GM18909 (cell line): Measurements from ENCODE around the gene KCNAB1.
"Not testable (repeated sequence)": the region's sequence is repeated elsewhere in the genome, so short reads cannot be mapped to it uniquely, and the experiment has no call there.

Experiments used
- ATAC-seq: cut with Tn5 transposase; IDR thresholded peaks from one replicate; pipeline ENCODE4 v1.9.1; 2021; ENCODE audit warnings: mild to moderate bottlenecking; ENCODE audit not compliant: unreplicated experiment, poor library complexity

The KCNAB1 gene

DNA sequence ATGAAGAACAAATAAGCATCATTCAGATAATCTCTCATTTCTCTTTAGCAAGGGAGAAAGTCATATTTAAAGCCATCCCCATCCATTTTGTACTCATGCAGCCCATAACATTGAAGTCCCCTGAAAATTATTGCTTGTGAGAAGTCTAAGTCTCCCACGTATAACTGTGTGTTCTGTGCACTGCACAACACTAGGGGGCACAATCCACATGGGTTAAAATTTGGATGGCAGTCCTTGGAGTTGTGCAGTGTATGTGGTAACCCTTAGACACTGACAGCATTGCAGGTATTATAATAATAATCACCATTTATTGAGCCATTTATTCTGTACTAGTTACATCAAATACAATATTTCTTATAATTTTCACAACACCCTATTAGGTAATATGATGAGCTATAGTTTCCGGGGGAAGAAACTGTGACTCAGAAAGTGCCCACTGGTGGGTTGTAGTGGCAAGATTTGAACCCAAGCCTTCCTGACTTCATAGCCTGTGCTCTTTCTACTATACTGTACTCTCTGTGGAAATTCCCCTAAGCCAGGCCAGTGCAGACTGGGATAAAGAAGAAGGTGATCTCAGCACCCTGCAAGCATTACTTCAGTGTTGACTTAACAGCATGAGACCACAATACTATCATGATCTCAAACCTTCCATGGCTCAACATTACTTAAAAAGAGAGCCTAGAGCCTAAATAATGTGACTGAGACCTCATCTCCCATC is 15.7 kb downstream of the KCNAB1 start:
- ATAC-seq: no peak

DNA sequence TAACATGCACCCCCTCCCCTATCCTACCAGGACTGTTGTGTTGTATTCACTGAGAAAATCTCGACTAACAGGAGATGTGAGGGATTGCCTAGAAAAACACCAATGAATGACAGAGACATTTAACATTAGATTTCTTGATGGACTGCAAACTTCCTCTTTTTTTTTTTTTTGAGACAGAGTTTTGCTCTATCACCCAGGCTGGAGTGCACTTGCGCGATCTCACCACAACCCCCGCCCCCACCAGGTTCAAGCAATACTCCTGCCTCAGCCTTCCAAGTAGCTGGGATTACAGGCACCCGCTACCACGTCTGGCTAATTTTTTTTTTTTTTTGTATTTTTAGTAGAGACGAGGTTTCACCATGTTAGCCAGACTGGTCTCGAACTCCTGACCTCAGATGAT is 17.0 kb downstream of the KCNAB1 start:
- ATAC-seq: not testable (repeated sequence)

DNA sequence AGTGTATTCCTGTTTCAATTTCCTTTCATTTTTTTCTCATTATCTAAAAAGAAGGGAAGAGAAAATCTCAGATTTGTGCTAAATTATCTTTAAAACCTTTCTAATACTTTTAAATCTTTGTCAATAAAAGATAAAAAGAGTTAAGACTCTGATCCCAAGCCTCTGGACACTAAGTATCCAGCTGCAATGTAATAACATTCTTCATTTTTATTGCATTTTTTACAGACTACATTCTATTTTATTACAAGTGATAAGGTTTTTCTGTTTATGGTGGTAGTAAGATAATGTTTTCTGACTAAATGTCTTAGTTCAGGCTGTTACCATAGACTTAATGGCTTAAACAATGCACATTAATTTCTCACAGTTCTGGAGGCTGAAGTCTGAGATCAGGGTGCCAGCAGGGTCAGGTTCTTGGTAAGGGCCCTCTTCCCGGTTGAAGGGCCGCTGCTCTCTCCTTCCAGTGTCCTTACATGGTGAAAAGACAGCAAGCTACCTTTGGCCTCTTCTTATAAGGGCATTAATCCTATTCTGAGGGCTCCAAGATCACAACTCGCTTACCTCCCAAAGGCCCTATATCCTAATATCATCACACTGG is 19.7 kb downstream of the KCNAB1 start:
- no peak for ATAC-seq

DNA sequence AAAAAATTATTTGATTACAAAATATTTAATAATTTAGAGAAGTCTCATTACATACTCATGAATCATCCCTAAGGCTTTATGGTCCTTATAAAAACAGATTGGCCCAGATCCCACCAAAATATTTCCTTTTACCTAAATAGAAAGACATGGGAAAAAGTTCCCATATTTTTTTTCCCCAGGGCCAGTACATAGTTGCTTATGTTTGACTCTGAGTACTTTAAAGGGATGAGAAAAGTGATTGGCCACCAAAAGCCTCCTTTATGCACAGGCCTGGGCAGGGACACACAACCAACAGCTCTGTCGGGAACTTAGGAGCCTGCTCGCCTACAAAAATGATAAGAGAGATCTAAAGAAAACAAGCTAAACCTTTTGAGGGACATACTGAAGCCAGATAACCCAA is 22.3 kb downstream of the KCNAB1 start:
- ATAC-seq: no peak

DNA sequence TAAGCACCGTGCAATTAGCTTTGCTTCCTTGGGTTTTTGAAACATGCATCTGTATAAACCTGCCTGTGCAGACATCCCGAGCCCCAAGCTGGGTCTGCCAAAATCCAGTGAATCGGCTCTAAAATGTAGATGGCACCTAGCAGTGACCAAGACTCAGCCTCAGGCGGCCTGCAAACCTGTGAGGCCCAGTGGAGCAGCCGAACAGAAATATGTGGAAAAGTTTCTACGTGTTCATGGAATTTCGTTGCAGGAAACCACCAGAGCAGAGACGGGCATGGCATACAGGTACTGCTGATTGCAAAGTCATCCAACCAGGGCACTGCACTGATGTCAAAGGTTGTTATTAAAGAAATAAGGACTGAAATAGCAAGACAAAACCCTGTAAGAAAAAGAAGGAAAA is 22.8 kb downstream of the KCNAB1 start:
- ATAC-seq: no peak

DNA sequence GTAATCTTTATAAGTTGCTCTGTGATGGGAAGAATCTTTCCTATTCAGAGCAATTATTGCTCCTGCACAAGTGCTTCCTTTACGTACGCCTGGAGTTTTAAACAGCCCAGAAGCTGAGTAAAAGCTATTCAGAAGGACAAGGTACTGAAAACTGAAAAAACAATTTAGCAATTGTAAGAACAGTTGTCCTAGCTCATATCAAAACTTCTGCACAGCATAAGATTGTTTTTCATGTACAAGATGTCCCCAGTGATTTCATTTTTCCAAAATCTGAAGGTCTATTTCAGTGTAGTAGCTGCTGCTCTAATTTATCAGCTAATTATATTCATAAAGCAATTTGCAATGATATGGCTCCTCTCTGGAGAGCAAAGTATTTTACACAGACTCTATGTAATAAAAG is 23.7 kb downstream of the KCNAB1 start:
- ATAC-seq: no peak

DNA sequence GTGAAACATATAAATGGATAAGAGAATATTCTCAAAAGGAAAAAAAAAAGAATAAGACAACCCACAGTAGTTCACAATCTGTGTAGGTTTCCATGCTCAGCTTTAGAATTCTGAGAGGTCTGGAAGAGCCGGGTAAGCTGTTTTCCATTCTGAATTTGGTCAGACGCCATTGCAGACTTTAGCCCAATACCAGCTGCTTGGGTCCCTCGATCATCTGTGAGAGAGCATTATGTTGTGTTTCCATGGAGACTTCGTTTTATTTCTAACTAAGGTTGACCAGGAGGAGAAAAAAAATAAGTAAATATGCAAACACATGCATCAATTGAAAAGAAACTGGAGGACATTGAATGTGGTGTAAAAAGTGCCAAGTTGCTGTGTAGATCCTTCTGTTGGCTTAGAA is 25.5 kb downstream of the KCNAB1 start:
- ATAC-seq: no peak

DNA sequence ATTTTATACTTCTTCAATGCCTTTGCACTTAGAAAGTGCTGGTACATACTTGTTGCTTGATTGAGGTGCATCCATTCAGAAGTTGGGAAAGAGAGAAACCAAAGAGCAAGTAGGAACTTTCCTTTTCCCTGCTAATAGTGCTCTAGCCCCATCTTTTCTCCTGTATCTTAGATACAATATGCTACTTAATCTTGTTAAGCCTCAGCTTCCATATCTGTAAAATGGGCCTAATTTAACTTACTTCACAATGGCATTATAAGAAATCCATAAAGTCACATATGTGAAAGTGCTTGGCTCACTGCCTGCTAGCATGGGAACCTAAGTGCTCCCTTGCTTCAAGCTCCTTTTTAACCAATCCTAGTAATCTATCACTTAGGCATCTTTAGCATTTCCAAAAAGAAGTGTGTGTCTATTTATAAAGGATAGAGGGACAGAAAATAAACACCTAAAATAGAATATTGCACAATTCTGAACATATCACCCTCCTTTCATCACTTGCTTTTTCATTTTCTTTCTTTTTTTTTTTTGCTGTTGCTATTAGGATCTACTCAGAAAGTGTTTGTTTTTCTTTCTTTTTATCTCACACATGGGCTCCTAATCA is 28.1 kb downstream of the KCNAB1 start:
- ATAC-seq: no peak

DNA sequence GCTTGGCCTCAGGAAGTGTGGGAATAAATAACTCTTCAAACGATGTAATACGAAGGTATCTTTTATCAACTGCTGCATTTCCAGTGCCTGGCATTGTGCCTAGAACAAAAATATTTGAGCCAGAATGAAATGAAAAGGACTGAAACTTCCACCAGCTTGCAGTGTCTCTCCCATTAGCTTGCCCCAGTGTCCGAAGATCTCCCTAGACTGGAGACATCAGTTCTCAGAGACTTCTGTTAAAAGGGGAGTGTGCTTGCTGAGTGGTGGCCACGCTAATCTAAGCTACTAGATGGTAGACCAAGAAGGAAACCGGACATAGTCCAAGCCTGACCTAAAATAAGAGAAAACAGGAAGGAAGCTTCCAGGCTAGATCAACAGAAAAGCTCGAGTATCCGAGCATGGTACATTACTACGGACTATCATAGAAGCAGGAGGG is 28.6 kb downstream of the KCNAB1 start:
- ATAC-seq: no peak

DNA sequence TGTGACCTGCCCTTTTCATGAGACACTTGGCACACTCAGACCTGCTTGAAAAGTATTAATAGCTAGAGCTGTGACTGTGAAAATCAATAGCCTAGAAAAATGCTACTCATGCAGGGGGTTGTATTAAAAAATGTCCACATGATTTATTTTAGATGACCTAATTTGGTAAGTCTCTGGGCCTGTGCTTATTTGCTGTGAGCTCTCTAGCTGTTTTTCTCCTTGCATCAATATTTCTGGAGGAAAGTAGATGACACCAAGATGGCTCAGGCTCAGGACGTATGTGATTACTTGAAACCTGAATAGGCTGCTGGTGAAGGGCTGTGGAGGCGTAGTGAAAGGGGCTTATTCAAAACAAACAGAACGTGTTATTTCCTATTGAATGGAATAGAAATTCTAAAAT is 29.5 kb downstream of the KCNAB1 start:
- no peak for ATAC-seq

DNA sequence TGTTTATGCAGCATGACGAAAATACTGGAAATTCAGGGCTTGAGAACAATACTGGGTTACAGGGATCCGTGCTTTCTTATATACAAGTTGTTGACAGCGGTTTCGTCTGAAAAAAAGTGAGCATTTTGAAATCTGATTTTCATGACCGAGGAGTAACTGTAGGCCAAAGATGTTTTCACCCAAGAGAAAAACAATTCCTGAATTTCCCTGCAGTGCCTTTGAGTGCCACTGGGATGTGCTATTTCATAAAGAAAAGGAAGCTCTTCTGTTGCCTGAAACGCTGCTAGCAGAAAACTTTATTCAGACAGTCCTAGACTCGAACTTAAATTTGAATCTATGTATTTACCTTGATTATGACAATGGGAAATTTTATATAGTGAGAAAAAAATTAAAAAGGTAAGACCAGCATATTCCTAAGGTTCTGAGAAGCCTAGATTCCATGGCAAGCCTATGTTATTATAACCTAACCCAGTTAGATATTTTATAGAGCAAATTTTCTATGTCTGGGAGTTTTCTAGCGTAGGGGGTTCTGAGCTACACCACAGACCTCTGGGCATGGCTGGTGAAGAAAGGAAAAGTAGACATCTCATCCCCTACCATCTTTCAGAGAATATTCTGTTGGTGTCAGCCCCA is 30.2 kb downstream of the KCNAB1 start:
- ATAC-seq: peak; percentile 61

DNA sequence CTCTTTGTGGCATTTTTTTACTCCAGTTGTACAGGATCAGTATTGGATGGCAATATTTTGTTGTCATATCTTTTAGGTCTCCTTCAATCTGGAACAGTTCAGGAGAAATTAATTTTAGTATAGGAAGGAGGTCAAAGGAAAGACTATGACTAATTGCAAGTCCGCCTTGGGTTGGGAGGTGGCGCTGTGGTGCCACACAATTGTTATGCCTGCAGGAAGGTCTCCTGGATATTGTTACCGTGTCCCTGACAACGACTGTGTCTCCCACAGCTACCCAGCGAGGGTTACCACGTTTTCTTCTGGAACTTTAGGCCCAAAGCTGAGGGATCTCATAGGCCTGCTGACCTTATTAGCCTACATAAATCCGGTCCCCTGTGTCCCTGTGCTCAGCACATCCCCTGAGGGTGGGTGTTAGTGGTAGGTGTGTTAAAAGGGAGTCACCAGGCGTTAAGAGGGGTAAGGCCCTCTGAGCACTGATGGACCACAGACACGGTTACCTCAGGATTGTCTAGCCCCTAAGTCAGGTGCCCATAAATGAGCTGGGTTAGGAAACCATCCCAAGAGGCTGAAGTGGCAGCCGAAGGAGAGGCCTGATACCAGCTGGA is 31.5 kb downstream of the KCNAB1 start:
- ATAC-seq: peak; percentile 57

DNA sequence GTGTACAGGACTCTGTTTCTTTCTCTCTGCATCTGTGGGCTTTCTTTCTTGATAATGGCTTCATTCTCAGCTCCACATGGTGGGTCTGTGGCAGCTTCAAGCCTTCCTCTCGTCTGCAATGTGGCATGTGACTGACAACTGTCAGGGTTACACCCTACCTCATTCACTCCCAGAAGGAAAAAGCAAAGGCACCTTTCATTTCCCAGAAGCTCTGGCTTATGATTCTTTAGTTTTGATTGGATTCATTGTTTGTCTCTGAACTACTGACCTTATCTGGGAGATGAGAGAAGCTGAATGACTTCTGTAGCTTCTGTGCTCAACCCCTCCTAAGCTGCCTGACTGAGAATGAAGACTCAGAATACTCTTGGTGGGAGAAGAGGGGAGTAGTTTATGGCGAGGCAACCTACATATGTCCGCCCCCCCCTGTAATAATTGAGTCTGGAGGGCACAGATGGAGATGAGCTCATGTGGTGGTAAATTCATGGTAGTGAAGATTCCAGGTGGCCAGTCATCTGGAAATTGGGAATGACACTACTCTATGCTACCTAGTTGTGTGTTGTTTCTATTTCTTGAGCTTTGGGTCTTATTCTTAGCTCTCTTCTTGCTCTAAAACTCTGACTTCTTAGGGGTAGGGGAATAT is 38.4 kb downstream of the KCNAB1 start:
- no peak for ATAC-seq

DNA sequence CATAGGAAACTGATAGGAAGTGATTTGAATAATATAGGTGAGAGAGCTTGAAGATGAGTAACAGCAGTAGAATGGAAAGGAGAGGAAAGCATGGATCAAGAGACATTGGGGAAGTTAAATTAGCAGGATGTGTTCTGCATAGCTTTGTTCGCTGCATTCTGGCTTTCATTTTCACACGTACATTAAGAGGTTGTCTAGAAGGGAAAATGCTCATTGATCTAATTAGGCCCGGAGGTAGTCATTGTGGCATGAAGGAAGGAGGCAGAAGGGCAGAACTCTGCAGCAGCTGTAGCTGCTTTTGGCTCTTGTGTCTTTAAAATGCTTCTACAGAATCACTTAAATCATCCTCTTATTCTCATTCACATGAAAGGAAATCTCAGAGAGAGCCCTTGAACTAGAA is 40.3 kb downstream of the KCNAB1 start:
- peak; percentile 82 for ATAC-seq

DNA sequence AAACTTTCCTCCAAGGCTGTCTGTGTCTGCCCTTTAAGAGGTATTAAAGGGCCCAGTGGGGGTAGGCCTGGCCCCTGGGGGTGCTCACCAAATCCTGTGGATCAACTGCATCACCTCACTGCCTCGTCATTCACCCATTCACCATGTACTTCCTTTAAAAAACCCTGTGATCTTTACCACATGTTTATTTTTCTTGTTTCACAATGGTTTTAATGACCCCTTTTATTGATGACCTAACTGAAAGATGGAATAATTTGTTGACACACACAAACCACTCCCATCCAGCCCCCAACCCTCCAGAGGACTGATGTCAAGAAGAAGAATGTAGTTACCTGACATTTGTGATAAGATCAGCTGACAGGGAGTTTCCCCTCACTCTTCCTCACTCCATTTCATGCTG is 40.8 kb downstream of the KCNAB1 start:
- ATAC-seq: no peak

DNA sequence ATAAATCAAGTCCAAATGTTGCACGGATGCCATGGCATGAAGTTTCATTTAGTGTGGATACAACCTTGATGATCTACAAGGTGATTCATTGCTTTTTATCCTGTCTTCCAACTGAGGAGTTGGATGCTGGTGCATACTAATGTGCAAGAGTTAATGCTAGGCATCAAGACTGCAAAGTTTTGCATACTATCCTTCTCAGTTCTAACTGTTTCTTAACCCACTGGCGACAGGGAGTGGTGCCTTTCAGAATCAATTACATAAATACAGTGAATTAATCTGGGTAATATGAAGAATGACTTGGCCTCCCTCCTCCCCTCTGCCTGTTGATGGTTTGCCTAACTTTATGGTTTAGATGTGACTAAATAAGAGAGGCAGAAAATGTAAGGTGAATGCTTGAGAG is 43.5 kb downstream of the KCNAB1 start:
- no peak for ATAC-seq

DNA sequence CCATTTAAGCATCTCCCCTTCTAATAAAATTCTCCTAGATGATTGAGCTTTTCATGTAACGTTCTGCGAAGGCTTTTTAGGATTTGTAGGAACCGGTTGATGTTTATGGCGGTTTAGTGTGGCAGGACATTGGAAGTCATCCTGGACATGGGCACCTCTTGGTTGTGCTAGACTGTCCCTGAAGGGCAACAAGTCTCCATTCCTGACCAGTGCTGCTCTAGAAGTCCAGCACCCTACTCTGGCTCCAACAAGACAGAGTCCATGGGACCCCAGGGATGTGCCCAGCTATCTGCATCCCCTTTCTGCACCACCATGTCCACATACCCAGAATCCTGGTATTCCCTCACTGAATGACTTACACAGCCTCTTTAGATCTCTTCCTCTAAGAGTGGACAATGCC is 46.4 kb downstream of the KCNAB1 start:
- no peak for ATAC-seq

DNA sequence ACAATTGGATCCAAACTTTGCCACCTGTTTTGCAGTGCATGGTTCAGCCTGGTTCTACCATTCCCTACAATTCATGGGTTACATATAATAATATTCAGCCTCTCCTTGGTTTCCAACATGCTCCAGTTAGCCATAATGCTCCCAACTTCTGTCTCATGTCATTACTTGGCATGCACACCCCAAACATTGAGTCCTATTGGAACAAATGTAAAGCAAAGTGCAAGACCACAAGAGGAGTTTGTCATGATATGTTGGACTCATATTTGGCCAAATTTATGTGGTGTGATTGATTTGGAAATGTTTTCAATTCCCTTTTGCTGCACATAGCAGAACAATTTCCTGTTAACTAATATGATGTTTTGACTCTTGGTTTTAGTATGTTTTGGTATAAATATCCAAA is 50.2 kb downstream of the KCNAB1 start:
- no peak for ATAC-seq

DNA sequence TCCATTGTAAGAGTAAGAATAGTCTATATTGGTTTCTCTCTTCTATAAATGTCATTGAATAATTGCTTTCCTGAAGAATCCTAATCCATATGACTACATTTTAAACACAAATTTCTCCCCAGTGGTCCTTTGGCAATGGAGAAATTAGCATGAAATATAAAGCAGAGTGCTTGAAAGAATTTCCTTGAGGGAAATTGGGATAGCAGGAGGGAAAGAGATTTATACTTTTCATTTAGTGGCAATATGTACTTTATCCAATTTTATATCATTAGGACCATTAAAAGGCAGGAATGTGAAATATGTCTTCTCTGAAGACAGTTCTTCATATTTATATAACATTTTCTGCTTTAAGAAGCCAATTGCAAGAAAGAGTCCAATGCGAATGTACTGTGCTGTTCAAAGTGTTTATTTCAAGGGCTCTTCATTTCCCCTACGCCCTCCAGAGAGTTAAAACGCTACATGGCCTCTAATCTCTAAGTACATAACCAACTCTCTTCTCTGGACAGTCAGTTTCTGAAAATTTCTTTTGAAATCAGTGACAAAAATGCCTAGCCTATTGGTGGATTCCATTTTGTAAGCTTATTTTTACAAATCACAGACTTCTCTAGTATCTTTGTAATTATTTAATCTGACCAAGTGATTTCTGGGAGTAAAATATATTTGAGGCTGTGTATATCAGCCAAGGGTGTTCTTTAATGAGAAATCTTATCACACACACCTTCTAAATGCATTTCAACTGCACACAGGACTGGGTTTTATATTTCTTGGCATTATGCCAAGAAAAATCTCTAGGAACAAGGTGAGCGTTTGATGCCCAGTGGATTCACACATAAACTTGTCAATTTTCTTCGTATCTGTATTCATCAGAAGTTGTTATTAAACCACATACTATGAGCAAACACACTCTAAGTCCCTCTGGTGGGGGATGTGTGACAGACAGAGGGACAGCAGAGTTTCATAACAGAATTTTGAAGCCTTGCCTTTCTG is 51.2 kb downstream of the KCNAB1 start:
- no peak for ATAC-seq
